HG02885 (cell line): Measurements from ENCODE around the gene KLHL22.

Experiments used
- ATAC-seq: cut with Tn5 transposase; IDR thresholded peaks from one replicate; pipeline ENCODE4 v1.9.1; 2021; ENCODE audit warnings: mild to moderate bottlenecking; ENCODE audit not compliant: unreplicated experiment, poor library complexity

KLHL22 gene

GRCh38 chr22:20406686-20407408 lies 88.7 kb downstream of the KLHL22 start:
- no peak for ATAC-seq

GRCh38 chr22:20405931-20406685 lies 89.5 kb downstream of the KLHL22 start:
- no peak for ATAC-seq

- ATAC-seq = no peak
Observed at GRCh38 chr22:20405291-20405930, 90.2 kb downstream of the KLHL22 start.

- ATAC-seq = no peak
Observed at GRCh38 chr22:20404881-20405280, 90.7 kb downstream of the KLHL22 start.

GRCh38 chr22:20403779-20404140 lies 91.8 kb downstream of the KLHL22 start:
- no peak for ATAC-seq

- ATAC-seq = no peak
Observed at GRCh38 chr22:20402960-20403778, 92.4 kb downstream of the KLHL22 start.

- ATAC-seq = no peak
Observed at GRCh38 chr22:20401376-20402014, 94.1 kb downstream of the KLHL22 start.

- no peak for ATAC-seq
Observed at GRCh38 chr22:20400606-20401375, 94.8 kb downstream of the KLHL22 start.

- ATAC-seq = no peak
Observed at GRCh38 chr22:20399866-20400605, 95.6 kb downstream of the KLHL22 start.

GRCh38 chr22:20398420-20398819 lies 97.2 kb downstream of the KLHL22 start:
- no peak for ATAC-seq

- ATAC-seq = no peak
Observed at GRCh38 chr22:20397498-20397897, 98.1 kb downstream of the KLHL22 start.

- no peak for ATAC-seq
Observed at GRCh38 chr22:20396639-20397038, 99.0 kb downstream of the KLHL22 start.

- no peak for ATAC-seq
Observed at GRCh38 chr22:20395907-20396287, 99.7 kb downstream of the KLHL22 start.

GRCh38 chr22:20395181-20395906 lies 100.3 kb downstream of the KLHL22 start:
- no peak for ATAC-seq

GRCh38 chr22:20393705-20394476 lies 101.7 kb downstream of the KLHL22 start, which contains the start of gene ZNF74:
ZNF74 (plus strand) TSS chr22:20394151; CDS start chr22:20394629, 478 bp downstream.
- ATAC-seq = peak; percentile 88

- ATAC-seq = no peak
Observed at GRCh38 chr22:20392983-20393704, 102.5 kb downstream of the KLHL22 start.
